GM12873 (cell line): ENCODE results near the gene C21orf58.

ENCODE experiments used
- CTCF ChIP-seq: IDR thresholded peaks from 2 replicates; pipeline ENCODE4 v1.5.1; 2012; ENCODE audit warnings: low read depth, mild to moderate bottlenecking, moderate library complexity, low read length, control low read depth; ENCODE audit not compliant: insufficient read depth; ENCODE audit errors: missing control alignments

The C21orf58 gene

GRCh38 chr21:46295996-46296752 is 27.5 kb downstream of the C21orf58 start:
- TF ChIP-seq CTCF: no peak

- TF ChIP-seq CTCF: no peak
These were observed 28.4 kb downstream of the C21orf58 start for GRCh38 chr21:46295177-46295770.

- TF ChIP-seq CTCF: no peak
These were observed 29.0 kb downstream of the C21orf58 start for GRCh38 chr21:46294647-46295176.

GRCh38 chr21:46291561-46291960 is 32.1 kb downstream of the C21orf58 start:
- TF ChIP-seq CTCF: no peak

- no peak for TF ChIP-seq CTCF
These were observed 34.0 kb downstream of the C21orf58 start for GRCh38 chr21:46289655-46290179.

- no peak for TF ChIP-seq CTCF
These were observed 36.1 kb downstream of the C21orf58 start for GRCh38 chr21:46287541-46287940.

GRCh38 chr21:46286648-46287002 is 37.0 kb downstream of the C21orf58 start:
- no peak for TF ChIP-seq CTCF
